NCI-H524 treated with DMSO at 0.1 percent for 48 hours (cell line): Measurements from ENCODE around the gene SLC23A3.

Experiments used
- DNase-seq: peaks from one replicate; lab custom pipeline; 2025; lab: John Stamatoyannopoulos, UW

SLC23A3 gene

DNA sequence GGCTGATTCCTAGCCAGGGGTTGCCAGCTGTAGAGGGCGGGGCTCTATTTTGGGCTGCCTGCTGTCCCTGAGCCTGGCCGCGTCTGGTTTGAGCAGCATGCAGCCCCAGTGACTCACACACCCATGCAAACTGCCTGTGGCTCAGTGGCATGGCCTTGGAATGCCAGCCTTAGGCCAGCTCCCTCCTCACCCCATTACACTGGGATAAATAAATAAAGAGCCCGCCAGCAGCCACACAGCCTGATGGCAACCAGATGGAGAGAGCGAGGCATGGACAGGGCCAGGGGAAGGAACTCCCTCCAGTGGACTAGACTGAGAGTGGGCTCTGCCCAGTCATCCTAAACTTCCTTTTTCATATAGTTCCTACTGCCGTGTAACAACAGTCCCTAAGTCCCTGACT lies 27.5 kb downstream of the SLC23A3 start:
- no peak for DNase-seq

DNA sequence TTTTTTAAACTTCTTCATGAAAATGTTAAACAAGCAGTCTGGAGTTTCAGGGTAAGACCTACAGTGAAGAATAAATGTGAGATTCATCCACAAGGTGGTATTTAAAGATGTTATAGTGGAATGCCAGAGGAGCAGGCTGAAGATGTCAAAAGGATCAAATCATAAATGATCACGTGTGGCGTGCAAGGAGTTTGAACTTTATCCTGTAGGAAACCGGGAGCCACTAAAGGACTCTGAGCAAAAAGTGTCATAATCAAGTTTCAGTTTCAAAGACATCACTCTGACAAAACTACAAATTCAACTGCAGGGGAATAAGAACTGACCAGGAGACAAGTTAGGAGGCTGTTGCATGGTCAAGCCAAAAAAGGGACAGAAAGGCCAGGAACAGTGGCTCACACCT lies 29.1 kb downstream of the SLC23A3 start:
- DNase-seq: no peak

DNA sequence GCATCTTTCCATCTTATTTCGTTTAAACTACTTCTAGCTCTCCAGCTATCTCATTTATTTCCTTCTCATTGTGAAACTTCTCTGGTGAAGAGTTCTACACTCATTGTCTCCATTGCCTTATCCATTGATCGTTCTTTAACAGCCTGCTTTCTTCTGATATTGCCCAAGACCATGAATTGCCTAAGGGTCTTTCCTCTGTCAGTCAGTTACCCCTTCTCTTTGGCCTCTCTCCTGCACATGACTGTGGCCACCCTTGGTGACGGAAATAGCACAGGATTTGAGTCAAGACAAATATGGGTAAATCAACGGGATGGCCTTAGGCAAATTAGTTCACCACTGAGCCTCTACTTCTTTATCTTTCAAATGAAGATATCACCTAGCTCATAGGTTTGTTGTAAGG lies 35.9 kb downstream of the SLC23A3 start:
- no peak for DNase-seq

DNA sequence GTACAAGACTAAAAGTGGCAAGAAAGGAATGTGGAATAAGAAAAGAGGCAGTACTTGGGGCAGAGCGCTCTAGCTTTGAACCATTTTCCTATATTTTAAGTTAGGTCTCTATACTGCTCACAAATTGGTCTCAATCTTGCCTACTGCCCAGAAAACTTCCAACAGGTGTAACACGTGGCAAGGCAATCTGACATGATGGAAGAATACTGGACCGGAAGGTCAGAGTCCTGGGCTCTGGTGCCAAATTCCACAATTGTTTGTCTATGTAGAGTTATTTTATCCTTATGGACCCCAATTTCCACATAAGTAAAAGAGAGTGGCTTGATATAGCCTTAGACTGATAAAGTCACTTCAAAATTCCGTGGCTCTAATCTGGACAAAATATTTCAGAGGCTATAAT lies 38.1 kb downstream of the SLC23A3 start:
- no peak for DNase-seq

DNA sequence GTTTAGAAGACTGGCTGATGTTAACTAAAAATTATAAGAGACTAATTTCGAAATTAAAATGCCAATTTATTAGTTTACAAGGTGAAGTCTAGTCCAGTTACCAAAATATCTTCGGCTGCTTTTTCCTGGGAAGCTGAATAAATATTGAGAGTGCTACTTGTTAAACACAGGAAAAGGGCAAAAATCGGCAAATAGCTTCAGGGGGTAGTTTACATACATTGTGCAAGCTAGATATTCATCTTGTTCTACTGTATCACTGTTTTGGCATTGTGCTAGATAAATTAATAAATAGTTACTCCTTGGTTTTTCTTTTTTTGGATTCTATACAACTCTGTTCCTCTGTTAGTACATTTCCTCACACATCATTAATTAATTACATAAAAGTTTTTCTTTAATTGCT lies 38.5 kb downstream of the SLC23A3 start:
- DNase-seq: no peak

DNA sequence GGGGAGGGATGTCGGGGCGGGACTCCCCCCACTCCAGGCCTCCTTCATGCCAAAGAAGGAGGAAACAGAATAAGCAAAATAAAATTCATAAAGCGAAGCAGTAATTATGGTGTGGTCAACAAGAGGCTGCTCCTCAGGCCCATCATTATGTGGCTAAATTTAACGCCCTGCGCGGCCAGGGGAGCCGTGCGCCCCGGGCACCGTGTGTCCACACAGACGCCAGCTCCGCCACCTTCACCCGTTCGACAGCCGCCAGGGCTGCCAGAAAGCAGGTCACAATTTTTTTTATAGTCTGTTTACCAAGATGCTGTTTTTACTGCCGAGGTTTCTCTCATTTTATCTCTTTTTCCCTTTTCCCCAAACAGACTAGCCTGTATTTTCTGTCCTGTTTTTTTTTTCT lies 40.2 kb downstream of the SLC23A3 start:
- DNase-seq: no peak

DNA sequence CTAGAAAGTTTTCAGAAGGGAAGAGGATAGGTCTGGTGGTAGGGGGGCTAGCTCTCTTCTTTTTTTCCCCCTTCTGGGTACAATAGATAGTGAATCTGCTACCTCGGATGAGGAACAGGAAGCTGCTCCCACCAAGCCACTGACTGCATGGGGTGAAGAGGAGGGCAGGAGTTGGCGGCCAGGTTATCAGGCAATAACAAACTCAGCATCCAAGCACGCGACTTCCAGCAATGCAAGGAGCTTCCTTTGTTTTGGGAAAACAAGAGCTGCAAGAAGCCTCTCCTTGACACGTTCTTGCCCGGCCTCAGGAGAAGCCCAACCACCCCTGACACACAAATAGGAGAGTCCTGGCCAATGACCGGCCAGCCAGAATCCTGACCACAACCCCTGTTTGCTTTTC lies 41.4 kb downstream of the SLC23A3 start:
- no peak for DNase-seq

DNA sequence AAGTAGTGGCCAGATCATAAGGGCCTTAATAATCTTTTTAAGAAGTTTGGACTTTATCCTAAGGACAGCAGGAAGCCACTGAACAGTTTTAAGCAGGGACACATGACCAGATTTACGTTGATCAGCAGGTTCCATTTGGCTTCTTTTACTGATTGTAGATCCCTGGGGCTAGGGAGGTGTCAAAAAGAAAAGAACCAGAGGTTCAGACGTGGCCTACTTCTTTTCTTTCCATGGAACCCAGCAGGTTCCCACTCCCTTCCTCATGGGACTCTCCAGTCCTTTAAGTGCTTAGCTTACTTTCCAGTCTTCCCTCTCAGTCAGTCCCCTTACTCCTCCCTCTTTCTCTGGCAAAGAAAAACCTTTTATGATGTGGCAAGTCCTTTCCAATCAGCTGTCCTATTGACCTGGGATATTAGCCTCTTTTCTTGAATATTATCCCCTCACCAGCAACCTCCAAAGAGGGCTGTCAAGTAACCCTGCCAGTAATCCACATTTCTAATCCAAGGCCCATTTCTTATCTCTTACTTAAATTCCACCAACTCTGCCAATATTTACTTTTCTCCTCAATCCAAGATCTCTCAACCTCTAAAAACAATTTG lies 42.7 kb downstream of the SLC23A3 start:
- no peak for DNase-seq

DNA sequence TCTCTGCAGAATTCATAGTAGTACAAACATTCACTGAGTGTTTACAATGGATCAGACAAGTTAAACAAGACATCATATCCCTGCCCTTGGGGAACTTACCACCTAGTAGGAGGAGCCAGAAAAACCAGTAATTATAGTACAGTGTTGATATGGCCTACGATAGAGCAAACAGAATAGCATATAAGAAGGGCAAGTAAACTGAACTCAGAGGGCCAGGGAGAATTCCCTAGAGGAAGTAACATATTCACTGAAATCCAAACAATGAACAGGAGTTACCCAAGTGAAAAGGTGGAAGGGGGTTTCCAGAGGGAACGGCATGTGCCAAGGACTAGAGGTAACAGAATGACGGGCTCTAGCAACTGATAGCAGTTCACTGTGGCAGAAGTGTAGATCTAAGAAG lies 43.3 kb downstream of the SLC23A3 start:
- no peak for DNase-seq

DNA sequence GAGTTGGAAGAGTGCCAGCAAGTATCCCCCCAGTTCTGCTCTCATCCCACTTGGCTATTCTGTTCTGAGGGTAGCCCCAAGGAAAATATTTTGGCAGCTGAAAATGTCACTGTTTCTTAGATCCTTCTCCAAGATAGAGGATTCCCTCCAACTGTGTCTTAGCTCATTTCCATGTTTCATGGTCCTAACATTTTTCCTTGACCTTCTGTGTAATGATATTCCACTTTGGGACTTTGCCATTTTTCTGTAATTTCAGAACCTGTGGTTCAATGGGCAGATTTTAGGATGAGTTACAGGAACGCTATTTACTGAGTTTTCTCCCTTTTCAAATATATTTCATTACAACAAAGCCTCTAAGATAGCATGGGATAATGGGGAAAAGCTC lies 44.0 kb downstream of the SLC23A3 start:
- DNase-seq: no peak

DNA sequence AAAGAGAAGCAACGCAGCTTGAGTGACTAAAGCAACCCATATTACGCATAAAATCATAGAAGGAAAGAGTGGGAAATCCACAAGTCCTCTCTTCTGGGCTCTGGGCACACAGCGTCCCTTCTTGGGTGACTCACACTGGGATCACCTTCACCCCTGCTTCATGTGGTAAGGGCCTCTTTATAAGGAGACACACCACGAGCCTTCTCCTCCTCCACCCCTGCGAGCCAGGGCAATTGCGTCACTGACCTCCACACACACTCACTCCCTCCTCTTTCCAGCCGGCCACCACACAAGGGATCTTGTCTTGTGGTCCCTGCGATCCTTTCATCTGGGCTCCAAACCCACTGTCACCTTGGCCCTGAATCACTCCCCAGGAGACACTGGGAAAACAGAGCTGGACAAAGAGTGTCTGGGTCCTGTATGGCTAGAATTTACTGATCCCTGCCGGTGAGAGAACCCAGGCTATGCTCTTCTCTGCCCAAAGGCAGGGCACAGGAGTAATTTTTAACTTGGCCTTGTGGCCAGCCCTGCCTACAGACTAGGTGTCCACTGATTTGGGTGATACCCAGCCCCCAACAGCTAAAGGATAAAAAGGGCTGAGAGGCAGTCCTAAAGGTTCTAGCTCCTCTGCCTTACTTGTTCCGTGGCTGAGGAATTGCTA lies 44.5 kb downstream of the SLC23A3 start:
- no peak for DNase-seq

DNA sequence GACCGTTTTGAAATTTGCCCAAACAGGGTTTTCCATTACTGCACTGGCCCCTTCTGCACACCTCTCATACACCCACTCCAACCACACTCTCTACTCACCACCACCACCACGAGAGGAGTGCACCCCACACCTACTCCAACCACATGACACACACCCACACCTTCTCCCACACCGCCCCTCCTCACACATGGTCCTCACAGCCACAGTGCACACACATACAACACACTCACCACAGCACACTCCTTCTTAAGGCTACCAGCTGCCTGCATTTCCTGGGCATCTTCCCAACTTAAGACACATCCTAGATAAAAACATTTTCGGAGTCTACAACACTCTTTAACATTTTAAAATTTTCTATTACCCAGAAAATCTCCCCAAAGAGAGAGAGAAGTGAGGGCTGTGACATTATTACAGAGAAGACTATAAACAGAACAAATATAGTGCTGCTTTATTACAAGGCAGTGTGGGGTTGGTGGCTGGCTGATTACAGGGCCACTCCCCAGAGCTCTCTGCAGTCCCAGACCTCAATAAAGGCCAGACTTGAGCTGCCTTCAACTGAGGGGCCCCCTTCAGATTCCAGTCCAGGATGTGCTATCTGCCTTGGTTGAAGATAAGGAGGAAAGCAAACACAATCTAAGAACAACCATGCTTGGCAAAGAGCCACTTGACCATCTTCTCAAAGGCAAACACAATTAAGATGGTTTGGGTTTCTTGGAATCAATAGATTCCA lies 45.3 kb downstream of the SLC23A3 start:
- DNase-seq: no peak

DNA sequence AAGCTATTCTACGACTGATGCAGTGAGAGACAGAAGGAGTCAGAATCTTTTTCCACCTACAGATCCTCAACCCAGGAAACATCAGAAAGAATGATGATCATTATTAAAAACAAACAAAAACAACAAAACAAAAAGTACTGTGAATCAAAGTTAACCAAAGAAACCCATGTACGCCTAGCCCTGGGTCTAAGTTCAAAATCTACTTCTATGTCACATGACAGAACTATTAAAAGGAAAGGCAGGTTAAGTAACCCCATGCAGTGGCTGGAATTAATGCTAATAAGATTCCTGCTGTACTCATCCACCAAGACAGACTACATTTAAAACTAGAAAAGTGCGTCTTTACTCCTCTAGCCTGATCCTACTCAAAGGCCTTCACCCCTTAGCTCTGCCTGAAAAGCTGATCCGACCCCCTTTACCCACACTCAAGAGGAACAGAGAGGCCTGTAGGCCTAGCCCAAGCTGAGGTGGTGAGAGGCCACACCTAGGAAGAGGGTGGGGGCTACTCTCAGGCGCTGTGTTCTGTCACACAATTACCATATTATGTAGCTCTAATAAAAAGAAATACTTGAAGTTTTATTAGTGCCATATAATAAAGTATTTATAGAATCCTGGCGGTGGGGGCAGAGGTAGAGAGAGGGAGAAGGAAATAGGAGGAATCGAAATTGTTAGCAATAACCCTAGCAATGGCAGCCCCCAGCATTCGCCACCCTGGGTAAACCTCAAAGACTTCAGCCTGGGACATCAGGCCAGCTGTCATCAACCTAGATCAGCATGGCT lies 46.3 kb downstream of the SLC23A3 start:
- no peak for DNase-seq

DNA sequence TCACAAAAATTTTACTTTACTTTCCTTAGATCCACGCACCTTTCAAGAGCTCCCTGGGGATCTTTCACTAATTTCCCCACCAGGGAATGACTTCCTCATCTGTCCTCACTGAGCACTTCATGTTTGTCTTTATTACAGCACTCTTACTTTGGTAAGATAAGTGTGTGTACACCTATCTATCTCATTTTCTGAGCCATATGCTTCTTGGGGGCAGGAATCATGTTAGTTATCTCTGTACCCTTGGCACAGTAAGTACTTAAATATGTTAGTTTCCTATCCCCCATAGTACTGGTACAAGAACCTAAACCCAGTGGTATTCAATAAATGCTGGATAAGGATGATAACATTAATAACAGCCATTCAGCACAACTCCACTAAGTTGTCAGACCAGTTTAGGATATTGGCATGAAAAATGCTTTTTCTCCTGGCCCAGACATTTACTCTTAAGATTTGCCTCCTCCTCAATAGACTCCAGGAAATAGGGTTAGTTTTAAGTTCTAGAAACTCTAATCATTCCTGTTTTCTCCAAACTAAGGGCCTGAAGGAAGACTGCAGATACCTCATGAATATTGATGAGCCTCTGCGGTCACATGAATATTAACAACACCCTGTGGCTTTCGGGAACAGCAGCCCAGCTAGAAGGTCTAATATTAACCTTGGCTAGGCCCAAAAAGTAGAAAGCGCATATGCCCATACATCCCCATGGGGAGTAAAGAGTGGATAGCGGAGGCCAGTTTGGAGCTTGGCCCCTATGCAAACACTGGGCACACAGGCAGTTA lies 47.4 kb downstream of the SLC23A3 start:
- DNase-seq: no peak

DNA sequence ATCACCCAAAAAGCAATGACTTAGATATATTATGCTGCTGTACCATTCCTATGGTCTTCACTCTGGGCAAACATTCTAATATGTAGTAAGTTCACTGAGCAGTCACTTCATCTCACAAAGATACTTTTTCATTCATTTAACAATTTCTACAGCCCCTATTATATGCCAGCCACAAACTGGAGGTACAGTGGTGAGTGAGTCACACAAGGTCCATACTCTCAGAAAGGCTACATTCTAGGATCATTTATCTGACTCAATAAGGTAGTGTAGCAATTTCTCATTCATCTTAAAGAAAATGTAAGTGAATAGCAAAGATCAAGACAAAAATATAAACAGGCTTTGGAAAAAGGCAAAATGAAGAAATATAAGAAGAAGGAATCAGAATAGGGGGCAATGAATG lies 49.7 kb downstream of the SLC23A3 start:
- DNase-seq: no peak

DNA sequence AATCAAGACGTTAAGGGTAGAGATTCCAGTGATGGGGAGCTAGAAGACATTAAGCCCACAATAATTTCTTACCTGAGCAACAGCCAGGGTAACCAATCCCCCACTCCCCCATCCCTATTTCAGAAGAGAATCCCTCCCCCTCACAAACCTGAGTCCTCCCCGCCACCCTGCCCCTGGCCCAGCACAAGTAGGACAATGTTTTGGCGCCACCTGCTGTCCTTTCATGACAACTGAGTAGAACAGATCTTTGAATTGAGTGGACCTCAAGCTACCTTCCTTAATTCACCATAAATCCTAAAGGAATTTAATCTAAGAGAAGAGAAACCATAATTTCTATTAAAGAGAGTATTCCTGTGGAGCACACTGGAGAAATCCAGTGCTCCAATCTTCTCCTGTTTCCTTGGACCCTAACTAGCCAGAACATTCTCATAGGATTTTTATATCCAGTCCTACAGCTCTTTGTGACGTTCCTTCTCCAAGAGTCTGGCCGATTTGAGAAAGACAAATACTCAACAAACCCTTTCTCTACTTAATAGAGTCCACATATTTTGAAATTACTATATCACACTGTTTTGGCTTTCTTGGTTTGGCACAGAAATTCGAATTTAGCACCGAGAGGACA lies 50.3 kb downstream of the SLC23A3 start:
- DNase-seq: no peak

DNA sequence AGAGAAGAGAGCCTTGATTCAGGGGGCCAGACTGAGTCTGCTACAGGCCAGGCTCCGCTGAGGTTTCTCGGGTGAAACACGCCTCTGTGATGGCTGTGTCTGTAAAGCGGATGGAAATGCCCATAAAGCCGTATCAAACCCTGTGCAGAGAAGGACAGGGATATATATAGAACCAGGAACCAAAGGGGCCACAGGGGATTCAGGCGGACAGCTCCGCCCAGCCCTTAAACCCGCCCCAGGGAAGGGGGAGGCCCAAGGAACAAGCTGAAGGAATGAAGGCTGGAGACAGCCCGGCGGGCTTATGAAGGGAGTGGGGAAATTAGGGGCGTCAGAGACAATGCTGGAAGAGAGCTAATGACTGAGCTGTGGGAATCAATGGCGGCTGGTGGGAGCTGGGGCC lies 51.3 kb downstream of the SLC23A3 start:
- DNase-seq: no peak

DNA sequence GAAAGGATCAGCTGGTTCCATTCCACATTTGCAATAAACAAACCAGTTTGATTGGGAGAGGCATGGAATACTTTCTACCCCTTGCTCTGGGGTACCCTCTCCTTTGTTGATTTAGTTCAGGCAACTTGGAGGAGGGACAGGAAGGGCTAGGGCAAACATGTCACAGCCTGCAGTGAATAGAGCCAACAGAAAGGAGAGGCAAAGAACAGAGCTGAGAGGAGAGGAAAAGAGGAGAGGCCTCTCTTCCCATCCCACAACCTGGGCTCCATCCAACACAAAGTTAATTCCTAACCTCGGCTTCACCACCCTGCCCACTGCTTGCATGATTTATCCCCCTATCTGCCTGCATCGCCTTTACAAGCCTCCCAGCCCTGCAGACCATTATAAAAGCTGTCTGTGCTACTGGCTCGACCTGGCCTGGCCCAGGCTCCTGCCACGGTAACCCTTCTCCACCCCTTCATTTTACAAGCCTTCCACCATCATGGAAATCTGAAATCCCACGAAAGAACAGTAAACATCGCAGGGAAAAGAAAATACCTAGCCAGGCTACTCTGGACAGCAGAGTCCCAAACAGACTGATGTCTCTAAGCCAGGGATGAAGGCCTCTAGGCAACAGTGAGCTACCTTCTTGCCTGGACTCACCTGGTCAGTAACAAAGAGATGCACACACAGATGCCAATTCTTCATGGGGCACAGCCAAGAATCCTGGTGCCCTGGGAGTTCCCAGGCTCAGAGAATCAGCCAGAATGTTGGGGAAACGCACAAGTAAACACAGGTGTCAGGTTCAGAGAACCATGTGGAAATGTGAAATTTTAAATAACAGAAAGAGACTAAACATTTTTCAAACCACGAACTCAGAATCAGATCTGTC lies 52.8 kb downstream of the SLC23A3 start:
- DNase-seq: no peak

DNA sequence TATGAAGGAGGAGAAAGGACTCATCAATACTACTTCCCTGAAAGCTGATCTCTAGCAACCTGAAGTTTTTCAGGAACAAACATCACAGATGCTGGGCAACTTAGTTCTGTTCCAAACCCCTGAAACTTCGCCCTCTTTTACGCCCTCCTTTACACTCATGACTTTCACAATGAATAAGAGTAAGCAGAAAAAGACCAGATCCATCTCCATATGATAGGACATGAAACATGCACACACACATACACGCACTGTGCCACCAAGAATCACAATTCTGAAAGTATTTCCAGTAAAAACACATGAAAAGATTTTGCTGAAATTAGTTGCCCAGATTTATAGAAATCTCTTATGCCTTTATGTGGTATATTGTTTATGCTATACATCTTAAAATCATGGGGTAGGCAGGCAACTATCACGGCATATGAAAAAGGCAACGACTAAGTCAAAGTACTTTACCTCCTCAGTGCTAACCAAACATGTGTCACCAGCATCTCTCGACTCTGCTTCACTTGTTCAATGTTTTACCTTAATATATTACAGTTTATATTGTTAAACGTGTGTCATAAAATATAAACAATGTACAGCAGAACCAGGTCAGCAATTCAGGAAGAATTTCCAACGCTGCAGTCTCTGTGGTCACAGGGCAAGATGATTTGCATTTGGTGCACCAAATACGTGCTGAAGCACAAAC lies 57.0 kb downstream of the SLC23A3 start:
- no peak for DNase-seq

DNA sequence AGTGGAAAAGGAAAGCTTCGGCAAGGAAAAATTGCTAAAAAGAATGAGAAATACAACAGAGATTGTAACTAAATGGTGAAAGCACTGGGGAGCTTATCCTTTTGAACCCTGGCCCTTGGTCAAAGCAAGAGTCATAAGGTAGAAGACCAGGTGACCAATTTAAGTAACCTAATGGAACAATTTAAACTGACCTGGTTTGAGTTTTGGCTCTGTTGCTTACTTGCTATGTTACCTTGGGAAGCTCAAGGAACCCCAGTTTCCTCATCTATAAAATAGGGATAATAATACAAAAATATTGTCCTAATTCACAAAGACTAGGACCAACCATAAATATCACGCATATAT lies 57.8 kb downstream of the SLC23A3 start:
- no peak for DNase-seq
